EH (cell line): ENCODE data around the gene OSBPL1A.

Experiments used
- DNase-seq: peaks from one replicate; pipeline ENCODE4 v3.0.0-alpha.2; 2015; ENCODE audit warnings: low read depth

The OSBPL1A gene

DNA sequence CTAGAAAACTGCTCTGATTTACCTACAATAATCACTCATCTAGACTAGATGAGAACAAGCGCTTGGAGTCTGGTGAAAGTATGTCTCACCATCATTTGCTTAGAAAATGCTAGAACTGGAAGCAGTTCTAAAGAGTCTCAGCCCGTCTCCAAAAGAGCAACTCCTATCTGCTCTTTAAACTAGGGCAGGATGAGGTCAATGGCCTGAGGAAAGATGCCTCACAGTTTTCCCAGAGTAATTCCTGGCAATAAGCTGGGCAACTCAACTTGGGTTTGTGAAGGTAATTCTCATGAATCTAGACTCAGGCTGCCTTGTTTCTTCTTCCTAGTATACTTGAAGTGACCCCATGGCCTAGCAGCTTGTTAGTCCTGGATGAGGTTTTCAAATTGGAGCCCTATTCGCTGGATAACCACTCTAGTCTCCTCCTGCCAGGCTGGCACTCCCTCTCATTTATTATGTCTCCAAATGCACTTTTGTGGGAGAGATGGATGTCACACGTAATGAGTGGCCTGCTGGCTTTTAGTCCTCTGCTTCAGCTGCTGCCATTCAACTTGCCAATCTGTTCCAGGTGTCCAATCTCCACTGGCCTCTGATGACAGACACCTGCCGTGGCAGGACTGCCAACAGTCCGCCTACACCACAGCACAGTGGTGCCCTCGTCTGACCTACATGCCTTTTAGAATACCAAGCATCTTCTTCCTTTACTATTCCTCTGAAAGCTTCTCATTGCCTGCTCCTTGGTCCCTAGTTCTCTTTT lies 177.9 kb downstream of the OSBPL1A start:
- no peak for DNase-seq

DNA sequence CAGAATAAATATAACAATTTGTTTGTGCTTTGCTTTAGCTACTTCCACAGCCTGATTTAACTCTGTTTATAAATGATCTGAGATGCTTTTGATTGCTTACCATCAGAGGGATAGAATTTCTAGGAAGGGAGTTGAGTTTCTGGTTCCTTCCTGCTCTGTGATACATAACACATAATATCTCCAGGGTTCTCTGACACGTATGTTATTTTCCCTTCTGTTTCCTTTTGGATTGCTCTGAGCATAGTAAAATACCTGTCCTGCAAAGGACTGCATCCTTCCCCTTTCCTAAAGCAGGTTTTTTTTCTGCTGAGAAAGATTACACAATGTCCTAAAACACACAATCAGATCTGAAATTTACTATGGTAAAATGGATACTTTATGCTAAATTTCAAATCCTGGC lies 182.7 kb downstream of the OSBPL1A start:
- no peak for DNase-seq

DNA sequence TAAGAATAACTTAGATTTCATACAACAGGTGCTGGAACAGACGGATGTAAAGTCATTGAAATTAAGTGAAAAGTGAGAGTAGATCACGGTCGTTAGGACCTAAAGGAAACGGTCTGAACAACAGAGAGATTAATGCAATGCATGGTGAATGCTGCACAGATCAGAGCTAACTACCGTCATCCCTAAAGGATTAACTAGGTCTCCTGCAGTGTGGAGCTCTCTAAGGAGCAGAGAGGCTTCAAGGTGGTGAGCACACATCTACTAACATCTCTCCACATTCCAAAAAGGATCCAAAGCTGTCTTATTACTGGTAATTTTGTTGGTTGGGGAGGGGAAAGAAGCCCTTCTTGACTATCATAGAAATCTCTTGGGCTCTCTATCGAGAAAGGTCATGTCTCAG lies 183.5 kb downstream of the OSBPL1A start:
- no peak for DNase-seq

DNA sequence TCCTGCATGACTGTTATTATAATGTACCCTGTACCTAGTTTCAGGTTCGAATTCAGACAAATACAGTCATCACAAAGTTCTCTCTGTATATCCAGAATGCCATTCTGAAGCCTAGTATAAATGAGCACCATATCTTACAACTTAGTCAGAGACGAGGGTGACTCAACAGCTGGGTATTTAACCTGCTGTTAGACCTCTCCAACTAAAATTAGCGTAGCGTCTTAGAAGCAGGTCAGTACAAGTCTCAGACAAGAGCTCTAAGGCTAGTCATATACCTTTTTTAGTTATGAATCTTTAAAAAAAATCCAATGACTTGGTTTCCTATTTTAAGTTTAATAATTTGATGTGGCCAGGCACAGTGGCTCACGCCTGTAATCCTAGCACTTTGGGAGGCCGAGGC lies 184.7 kb downstream of the OSBPL1A start:
- DNase-seq: peak; percentile 91

DNA sequence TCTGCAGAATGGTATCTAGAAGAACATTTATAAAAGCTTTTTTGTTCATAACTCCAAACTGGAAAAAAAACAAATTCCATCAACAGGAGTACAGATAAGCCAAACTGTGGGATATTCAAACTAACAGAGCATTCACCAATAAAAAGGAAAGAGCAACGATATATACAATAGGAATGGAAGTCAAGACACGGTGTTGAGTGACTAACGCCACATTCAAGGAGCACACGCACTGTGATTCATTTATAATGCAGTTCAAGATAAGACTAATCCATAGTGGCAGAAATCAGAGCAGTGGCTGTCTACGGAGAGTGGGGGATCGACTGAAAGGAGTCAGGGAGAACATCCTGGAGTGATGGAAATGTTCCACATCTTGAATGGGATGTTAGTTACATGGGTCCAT lies 188.1 kb downstream of the OSBPL1A start:
- DNase-seq: no peak

DNA sequence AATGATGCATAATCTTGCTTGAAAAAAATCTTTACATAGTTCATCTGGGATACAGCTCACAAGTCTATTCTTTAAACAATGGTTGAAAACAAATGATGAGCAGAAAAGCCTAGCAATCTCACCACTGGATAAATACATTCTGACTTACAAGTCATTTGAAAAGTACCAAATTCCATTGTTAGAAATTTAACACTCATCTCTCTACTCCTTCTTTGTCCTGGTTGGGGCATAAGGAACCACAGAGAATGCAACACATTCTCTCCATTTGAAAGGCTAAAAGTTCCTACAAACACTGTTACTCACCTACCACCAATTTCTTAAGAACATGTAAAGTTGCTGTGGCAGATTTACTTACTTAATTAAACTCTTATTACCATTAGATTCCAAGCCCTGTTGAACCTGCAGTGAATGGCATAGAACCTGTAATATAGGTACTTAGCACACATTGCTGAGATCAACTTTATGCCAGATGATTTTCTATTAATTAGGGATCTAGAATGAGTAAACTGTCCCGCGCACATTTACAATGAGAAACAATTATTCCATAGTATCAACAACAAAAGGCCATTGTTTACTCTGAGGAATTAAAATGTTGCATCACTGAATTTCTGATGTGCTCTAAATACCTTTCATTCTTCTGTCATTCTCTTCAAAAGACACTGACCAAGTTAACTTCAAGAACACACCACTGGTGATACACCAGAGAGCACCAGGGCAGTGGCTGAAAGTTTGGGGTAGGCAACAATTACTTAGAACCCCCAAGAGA lies 189.2 kb downstream of the OSBPL1A start:
- peak; percentile 32 for DNase-seq

DNA sequence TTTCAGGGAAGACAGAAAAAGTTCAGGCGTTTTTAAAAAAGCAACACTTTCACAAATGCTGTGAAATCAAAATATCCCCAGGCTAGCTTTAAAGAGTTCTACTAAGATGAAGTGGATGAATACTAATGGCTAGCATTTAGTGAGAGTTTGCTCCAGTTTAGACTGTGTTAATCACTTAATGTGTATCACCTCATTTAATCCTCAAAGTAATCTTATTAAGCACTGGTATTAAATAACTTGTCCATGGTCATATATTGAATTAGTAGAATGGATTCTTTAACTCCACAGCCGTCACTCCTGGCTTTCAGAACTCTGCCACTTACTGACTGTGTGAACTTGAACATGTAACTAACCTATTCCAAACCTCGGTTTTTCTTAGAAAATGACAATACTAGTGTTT lies 192.7 kb downstream of the OSBPL1A start:
- DNase-seq: no peak

DNA sequence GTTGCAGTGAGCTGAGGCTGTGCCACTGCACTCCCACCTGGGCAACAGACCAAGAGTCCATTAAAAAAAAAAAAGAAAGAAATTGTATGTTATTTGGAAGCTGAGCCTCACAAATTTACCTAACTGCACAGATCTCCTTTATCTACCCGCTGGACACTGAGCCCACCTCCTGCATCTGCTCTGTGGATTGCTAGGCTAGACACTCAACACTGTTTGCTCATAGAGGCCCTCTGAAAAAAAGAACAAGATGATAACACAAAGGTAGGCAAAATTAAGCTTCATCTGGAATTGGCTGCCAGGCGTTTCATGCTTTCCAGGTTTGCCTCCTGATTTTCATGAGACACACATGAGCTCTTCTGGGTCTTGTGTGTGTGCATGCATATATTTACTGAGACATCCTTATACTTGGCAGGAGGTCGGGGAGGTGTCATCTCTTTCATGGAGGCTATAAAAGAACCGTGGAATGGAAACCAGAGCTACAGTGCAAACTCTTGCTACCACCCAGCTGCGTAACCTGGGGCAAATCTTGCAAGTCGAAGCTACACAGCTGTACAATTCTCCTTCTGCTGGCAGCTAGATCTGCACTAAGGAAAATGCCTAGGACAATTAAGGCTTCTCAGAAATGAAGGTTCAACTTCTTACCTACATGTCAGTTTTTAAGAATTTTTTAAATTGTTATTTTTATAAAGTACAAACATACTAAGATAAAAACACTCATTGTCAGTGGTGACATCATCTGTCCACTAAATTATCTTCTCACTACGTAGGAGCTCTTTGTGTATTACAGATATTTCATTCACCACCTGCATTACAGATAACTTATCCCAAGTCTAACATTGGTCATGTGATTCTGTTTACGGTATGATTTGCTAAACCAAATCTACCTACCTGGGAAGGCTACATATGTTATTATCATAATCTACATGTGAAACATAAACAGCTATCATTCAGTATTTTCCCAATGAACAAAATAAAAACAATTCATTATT lies 195.6 kb downstream of the OSBPL1A start:
- no peak for DNase-seq

DNA sequence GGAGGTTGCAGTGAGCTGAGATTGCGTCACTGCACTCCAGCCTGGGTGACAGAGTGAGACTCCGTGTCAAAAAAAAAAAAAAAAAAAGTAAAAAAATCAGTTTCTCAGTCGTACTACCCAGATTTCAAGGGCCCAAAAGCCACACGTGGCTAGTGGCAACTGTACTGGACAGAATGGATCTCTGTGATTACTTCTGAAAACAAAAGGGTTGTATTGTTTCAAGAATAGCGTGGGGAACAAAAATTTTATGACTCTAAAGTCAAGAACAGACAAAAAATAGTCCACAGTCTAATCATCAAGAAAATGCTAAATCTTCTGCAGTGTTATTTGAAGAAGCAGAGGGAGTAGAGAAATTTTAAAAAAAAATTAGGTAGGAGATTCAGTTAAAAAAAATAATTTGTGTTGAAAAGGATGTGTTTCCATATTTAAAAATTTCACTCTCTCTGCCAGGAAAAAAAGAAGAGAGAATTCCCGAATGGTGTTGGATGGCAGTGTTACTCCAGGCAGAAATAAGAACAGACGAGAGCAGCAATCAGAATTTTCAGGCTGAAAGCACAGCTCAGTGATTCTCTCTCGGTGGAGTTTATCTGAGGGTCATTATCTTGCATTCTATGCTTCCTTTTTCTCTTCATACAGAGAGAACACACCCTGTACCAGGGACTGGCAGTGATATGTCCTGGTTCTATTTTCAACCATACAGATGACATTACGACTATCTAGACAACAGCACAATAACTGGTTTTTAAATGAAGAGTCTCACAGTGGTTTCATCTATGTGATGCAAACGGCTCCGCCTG lies 196.9 kb downstream of the OSBPL1A start:
- no peak for DNase-seq

DNA sequence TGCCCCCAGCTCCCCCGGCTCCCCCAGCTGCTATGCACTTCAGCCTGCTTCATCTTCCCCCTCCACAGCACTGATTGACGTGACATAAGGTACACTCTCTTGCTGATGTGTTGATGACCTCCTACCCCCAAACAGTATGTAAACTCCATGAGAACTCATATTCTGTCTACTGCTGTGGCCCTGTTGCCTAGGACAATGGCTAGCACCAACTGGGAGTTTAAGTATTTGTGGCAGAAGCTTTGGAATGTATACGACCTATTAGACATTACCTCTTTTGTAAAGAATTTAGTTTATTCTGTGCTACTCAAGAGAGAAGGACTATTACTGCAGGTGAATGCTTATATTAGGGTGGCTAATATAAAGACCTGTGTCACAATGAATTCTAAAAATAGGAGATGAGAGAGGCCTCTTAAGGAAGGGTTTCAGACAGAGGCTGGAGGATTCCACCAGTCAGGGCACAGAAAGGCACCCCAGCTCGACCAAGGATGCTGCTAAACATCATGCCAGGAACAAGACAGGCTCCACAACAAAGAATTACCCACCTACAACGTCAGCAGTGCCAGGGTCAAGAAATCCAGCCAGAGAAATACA lies 198.2 kb downstream of the OSBPL1A start:
- DNase-seq: no peak

DNA sequence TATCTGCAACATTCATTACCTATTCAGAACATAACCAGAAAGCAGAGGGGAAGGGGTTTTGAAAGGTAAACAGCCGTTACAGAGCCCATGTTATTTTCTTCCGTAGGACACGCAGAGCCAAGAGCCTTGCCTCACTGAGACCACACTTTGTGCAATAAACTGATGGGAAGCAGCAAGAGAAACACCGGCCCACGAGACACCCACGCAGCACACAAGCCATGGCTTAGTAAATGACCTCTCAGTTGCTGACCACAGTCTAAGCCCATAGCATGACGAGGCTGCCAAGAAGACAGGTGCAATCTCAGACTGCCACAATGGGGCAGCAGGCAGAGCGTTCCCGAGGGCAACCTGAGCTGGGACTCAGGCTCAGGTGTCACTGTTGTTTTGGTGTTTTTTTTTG lies 199.2 kb downstream of the OSBPL1A start:
- DNase-seq: no peak

DNA sequence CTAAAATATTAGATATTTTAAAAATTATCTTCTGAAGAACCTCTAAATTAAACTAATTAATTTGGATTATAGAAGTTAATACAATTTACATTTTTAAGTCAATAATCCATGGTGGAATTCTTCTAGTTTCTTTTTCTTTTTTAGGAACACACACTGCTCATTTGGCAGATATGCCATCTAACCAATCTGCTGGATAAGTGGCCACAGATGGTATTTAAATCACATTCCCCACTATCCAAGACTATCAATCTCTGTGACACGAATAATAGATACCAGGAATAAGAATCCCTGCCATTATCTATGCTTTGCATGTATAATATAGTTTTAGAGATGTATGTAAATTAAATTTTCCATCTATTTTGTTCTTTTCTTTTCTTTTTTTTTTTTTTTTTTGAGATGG lies 200.2 kb downstream of the OSBPL1A start:
- no peak for DNase-seq

DNA sequence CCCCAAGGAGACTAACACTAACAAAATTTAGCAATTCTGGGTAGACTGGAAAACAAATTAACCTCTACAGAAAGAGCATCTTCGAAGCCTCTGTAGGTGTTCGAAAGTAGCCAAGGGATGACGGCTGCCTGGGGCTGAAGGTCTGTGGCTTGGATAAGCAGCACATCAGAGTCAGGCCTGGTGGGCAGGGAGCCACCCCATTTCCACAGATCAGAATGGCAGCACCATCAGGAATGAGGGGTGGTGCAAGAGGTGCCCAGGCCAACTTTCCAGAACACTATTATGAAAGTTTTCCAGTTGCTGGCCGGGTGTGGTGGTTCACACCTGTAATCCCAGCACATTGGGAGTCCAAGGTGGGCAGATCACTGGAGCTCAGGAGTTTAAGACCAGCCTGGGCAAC lies 200.9 kb downstream of the OSBPL1A start:
- no peak for DNase-seq

DNA sequence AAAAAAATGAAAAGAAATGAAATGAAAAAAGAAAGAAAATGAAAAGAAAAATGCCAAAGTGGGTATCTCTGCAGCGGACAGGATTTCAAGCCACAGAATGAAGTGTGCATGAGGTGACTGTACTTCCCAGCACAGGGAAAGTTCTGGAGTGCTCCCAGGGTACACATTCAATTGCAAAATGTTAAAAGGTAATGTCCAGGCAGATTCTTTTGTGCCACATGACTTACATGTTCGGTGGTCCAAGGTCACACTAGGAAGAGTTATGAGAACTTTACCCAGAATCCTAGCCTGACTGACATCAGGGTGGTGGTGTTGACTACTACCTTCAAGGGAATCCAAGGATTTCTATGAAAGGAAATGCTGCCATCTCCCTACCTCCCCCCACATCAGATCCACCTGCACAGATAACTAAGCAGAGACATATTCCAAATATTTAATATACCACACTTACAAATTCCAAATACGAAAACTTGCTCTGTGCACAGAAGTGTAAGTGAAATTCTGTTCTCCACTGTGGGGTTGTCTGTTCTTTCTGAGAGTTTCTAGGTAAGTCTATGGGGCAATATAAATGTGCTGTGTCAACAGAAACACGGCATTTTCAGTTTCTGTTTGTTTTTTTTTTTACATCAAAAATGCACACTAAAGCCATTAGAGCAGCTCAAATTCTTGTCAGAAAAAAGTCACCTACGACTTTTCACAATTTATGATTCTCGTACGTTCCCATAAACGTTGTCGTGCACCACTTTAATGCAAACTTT lies 202.1 kb downstream of the OSBPL1A start:
- no peak for DNase-seq

DNA sequence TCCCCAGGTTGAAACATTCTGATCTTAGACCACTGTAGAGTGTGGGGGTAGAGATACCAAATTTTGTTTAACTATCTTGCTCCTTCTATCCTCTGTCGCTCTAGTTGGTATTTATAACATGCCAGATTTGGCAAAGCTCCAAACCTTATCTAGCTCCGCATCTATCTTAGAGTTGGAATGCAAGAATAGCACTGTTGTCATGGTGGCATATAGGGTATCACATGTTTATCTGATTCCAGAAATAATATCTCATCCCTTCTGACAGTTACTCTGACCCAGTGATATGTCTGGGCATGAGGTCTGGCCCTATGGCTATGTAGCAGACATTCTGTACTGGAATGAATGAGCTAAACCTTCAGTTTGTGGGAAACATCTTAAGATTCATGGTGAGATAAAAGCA lies 207.0 kb downstream of the OSBPL1A start:
- DNase-seq: peak; percentile 13

DNA sequence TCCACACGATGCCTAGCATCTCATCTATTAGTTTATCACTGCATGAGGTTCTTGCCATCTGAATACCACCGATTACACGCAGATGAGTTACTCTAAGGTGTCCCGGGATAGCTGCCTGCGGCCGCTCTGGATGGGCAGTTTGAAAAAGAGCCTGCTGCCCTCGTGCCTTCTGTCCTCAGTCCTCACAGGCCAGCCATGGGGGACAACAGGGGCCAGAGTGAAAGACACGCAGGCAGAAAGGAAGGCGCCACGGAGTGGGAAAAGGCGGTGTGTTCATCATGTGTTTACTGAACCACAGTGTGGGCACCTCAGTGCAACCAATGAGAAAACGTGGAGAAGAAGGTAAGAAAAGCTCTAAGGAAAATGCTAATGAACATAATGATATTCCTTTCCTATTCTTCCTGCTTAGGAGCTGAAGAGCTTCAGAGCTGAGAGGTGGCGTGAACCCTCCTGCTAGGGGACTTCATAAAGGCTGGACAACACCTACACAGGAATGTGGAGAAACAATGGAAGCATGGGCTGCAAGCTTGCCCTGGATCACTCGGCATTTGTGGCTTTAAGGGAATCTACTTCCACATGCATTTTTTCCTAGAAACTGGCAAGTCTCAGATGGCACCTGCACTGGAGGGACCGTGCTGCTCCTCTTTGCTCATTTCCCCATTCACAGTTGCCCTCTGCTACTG lies 207.8 kb downstream of the OSBPL1A start:
- DNase-seq: no peak

DNA sequence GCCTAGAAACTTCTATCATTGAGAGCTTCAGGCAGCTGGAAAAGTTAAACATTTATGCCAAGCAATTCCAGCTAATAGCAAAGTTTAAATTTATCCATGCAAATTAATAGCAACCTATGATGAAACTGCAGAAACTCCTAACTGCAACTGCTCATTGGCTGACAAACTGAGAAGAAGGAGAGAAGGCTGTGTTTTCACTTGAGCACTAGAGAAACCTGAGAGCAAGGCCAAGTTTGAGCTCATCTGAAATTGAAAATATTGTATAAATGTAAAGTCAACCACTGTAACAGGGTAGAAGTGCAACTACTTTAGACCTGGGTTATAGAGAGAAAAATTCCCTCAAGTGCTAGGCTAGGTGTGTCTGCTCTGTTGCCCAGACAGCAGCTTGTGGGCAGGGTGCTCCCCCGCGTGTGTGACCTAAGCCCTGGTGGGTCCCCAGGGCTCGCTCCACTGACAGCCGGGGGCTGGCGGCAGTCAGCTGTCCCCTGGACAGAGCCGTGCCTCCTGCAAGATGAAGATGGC lies 208.6 kb downstream of the OSBPL1A start:
- no peak for DNase-seq

DNA sequence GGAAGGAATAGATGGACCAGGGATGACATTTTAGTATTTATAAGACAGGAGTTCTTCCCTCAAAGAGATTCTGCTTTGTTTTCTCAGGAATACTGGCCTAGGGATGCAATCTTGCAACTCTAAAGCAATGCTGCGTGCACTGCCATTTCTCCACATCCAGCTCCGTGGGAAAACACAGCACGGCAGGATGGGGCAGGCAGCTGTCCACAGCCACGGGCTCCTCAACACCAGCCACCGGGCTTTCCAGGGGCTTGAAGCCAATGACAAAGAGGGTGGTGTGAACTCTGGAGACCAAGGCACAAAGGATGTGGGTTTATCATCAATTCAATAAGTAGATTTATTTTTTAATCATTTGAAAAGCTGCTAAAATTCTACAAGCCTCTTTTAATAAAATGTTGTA lies 209.5 kb downstream of the OSBPL1A start:
- DNase-seq: no peak

DNA sequence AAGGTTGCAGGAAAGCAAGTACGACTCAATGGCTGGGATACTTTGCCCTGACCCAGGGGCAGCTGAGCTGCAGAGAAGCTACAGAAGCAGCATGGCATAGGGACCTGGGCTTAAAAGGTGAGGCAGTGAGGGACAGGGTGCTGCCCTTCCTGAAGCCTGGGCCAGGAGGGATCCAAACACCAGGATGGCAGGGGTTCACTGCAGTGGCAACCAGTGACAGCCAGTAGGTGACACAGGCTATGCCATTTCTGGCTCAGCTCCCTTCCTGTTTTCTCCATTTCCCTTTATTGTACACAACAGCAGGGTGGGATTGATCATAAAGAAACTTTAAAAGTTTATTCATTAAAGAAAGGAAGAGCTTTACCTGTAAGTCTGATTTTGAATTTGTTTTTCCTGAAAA lies 209.9 kb downstream of the OSBPL1A start:
- no peak for DNase-seq

DNA sequence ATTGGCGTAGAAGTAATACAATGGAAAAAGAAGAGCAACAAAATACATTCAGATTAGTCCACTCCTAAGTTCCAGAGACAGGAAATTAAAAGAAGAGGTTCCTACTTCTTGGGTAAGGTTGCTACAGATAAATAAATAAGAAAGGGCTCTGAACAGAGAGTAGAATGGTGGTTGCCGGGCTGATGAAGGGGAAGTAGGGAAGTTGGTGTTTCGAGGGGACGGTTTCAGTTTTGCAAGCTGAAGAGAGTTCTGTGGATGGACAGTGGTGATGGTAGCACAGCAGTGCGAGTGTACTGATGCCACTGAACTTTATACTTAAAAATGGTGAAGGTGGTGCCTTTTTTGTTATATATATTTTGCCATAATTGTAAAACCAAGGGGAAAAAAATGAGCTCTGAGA lies 210.6 kb downstream of the OSBPL1A start:
- no peak for DNase-seq
